ENCODE measurements around the gene GABRR2.
A peak's percentile ranks its signal among the peaks of the same experiment; 100 is the strongest.

GABRR2 gene

GRCh38 chr6:89356642-89357170 is 41.6 kb upstream of the GABRR2 start:
- ChIA-PET POLR2A (ENCODE audit: low non-redundant PET) (no interaction called here), CTCF (interaction anchor here (0.6 to 0.7 kb wide), 3 partner anchors 15 to 78 kb away, joined by 3 to 5 read pairs (median 3); no protein-coding TSS in a partner anchor)
- H3K27ac ChIP-seq: no peak overlapping the region
- no peak for DNase-seq (ENCODE audit: low spot score)
- no peak for TF ChIP-seq CTCF (conservative IDR thresholded peaks at IDR 0.05; ENCODE audit: low read depth)

- no peak for DNase-seq (ENCODE audit: low spot score)
- no peak for TF ChIP-seq CTCF (conservative IDR thresholded peaks at IDR 0.05; ENCODE audit: low read depth)
- CTCF ChIA-PET: interaction anchor here (1.9 kb wide), 1 partner anchor 16 kb away, joined by 5 read pairs; no protein-coding TSS in a partner anchor
- POLR2A ChIA-PET (ENCODE audit: low non-redundant PET): no interaction called here
- no peak overlapping the region for H3K27ac ChIP-seq
Measured at GRCh38 chr6:89355511-89356194, 40.6 kb upstream of the GABRR2 start.

- TF ChIP-seq CTCF (conservative IDR thresholded peaks at IDR 0.05; ENCODE audit: low read depth): no peak
- CTCF ChIA-PET: interaction anchor here (0.6 to 1.9 kb wide), 2 partner anchors 18 to 501 kb away, joined by 3 to 5 read pairs; no protein-coding TSS in a partner anchor
- POLR2A ChIA-PET (ENCODE audit: low non-redundant PET): no interaction called here
- DNase-seq (ENCODE audit: low spot score): no peak
- H3K27ac ChIP-seq: no peak overlapping the region
Measured at GRCh38 chr6:89353702-89354392, 38.7 kb upstream of the GABRR2 start.

GRCh38 chr6:89353118-89353556 is 38.0 kb upstream of the GABRR2 start:
- peak overlapping the region; percentile 75 for H3K27ac ChIP-seq
- DNase-seq (ENCODE audit: low spot score): no peak
- no peak for TF ChIP-seq CTCF (conservative IDR thresholded peaks at IDR 0.05; ENCODE audit: low read depth)
- ChIA-PET CTCF (interaction anchor here (0.5 to 1.0 kb wide), 3 partner anchors 19 to 502 kb away, joined by 3 to 4 read pairs (median 3); no protein-coding TSS in a partner anchor), POLR2A (ENCODE audit: low non-redundant PET) (no interaction called here)

- TF ChIP-seq CTCF (conservative IDR thresholded peaks at IDR 0.05; ENCODE audit: low read depth): no peak
- POLR2A ChIA-PET (ENCODE audit: low non-redundant PET): no interaction called here
- H3K27ac ChIP-seq: peak within 1 kb of the TSS; percentile 75
- CTCF ChIA-PET: interaction anchor here (0.5 to 1.0 kb wide), 2 partner anchors 20 to 110 kb away, joined by 3 to 4 read pairs; no protein-coding TSS in a partner anchor
- peak; percentile 82 for DNase-seq (ENCODE audit: low spot score)
Measured at GRCh38 chr6:89352278-89353117, 37.4 kb upstream of the GABRR2 start, which contains the start of gene UBE2J1. Gene UBE2J1 (minus strand): TSS chr6:89352722. CDS start chr6:89352569, 153 bp downstream.

All from RWPE1 (cell line).